GM21360 (cell line): ENCODE results near the gene HASPIN.
"Not testable (repeated sequence)": the region's sequence is repeated elsewhere in the genome, so short reads cannot be mapped to it uniquely, and the experiment has no call there.

ENCODE experiments used
- ATAC-seq: cut with Tn5 transposase; IDR thresholded peaks from one replicate; pipeline ENCODE4 v1.9.1; 2021; ENCODE audit warnings: mild to moderate bottlenecking, moderate library complexity; ENCODE audit not compliant: unreplicated experiment

HASPIN gene

GRCh38 chr17:3734911-3735276, 11.2 kb downstream of the HASPIN start:
- ATAC-seq: not testable (repeated sequence)

GRCh38 chr17:3735515-3735914, 11.8 kb downstream of the HASPIN start:
- ATAC-seq: no peak

- ATAC-seq: no peak
These were observed 15.0 kb downstream of the HASPIN start for GRCh38 chr17:3738562-3739295.

- no peak for ATAC-seq
These were observed 15.9 kb downstream of the HASPIN start for GRCh38 chr17:3739422-3740124.

GRCh38 chr17:3740611-3741073, 16.9 kb downstream of the HASPIN start:
- no peak for ATAC-seq

- ATAC-seq: no peak
These were observed 20.3 kb downstream of the HASPIN start for GRCh38 chr17:3744014-3744413.

GRCh38 chr17:3745071-3745470, 21.4 kb downstream of the HASPIN start:
- no peak for ATAC-seq

- ATAC-seq: no peak
These were observed 24.1 kb downstream of the HASPIN start for GRCh38 chr17:3747805-3748204.

- no peak for ATAC-seq
These were observed 24.9 kb downstream of the HASPIN start for GRCh38 chr17:3748576-3748975.

GRCh38 chr17:3750296-3750695, 26.6 kb downstream of the HASPIN start:
- no peak for ATAC-seq

- ATAC-seq: no peak
These were observed 27.2 kb downstream of the HASPIN start for GRCh38 chr17:3750926-3751325.

GRCh38 chr17:3751836-3752235, 28.1 kb downstream of the HASPIN start:
- ATAC-seq: no peak

GRCh38 chr17:3753624-3754023, 29.9 kb downstream of the HASPIN start:
- no peak for ATAC-seq

GRCh38 chr17:3754066-3754457, 30.4 kb downstream of the HASPIN start:
- no peak for ATAC-seq

GRCh38 chr17:3754458-3755334, 31.0 kb downstream of the HASPIN start:
- no peak for ATAC-seq

GRCh38 chr17:3755335-3756030, 31.8 kb downstream of the HASPIN start:
- no peak for ATAC-seq

GRCh38 chr17:3759597-3760216, 36.0 kb downstream of the HASPIN start:
- ATAC-seq: no peak

GRCh38 chr17:3761036-3761917, 37.6 kb downstream of the HASPIN start:
- ATAC-seq: no peak

GRCh38 chr17:3761918-3762380, 38.2 kb downstream of the HASPIN start:
- no peak for ATAC-seq
